Measurements from ENCODE around the gene LAMC1.

LAMC1 gene

DNA sequence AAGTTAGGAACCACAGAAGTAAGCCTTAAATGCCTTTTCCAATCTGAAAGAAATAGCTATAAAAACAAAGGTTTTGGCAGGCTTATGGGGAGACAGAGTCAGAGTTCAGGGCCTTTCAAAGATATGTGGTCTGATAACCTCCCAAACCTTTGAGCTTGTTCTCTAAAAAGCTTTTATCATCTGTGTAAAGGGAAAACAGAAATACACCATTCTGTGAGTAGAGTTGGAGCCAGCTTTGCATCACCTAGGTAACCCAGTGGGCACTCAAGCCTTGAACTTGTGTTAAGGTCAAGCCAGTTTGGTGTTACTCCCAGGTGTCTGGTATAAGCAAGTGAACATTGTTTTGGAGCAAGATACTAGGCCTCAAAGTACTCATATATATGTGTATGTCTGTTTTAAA, 50.1 kb downstream of the LAMC1 start:
- H4K91ac ChIP-seq (ENCODE audit: low read depth, low read length, poor library complexity), result no peak overlapping the region
- H2BK120ac ChIP-seq (ENCODE audit: low read depth, low read length), result no peak overlapping the region
- H3K4me1 ChIP-seq (ENCODE audit: control insufficient read depth in 2 of 2, insufficient read depth in 1 of 2, low read depth in 1 of 2, low read length in 2 of 2), result peaks cover 5 to 10% of the 10 kb centered on the region in 2 donors
- no peak overlapping the region for H3K14ac ChIP-seq (ENCODE audit: low read length)
- H2BK12ac ChIP-seq (ENCODE audit: low read length), result no peak overlapping the region
- H3K79me1 ChIP-seq (ENCODE audit: low read depth, low read length), result no peaks in the 10 kb centered on the region
- H3K9ac ChIP-seq (ENCODE audit: low read depth, low read length, poor library complexity), result no peak overlapping the region
- no peak overlapping the region for H3K4me3 ChIP-seq (ENCODE audit: low read length in 2 of 2)
- H2BK15ac ChIP-seq (ENCODE audit: low read length), result no peak overlapping the region
- no peak overlapping the region for H3K27ac ChIP-seq (replicated peaks; ENCODE audit: low read length)
- no peaks in the 10 kb centered on the region for H3K36me3 ChIP-seq (replicated peaks in 1 of 2; ENCODE audit: control insufficient read depth in 2 of 2, insufficient read depth in 2 of 2, low read length in 2 of 2)
- no peaks in the 10 kb centered on the region for H3K27me3 ChIP-seq (ENCODE audit: control insufficient read depth in 3 of 3, insufficient read depth in 3 of 3, low read depth in 1 of 3, low read length in 3 of 3)
- no peak overlapping the region for H3K4ac ChIP-seq (ENCODE audit: low read length)
- no peak overlapping the region for H2AFZ ChIP-seq (ENCODE audit: low read length)
- no peak for DNase-seq (ENCODE audit: low spot score)
- no peak overlapping the region for H3K4me2 ChIP-seq (ENCODE audit: insufficient read depth, low read length, poor library complexity, severe bottlenecking)
- no peak overlapping the region for H4K8ac ChIP-seq (ENCODE audit: low read depth, low read length)
- no peak overlapping the region for H2AK5ac ChIP-seq (ENCODE audit: low read depth, low read length)
- H3K18ac ChIP-seq (ENCODE audit: low read length), result no peak overlapping the region
- no peak overlapping the region for H2BK5ac ChIP-seq (ENCODE audit: low read length)
- peaks cover 0 to 29% of the 10 kb centered on the region in 2 donors for H3K9me3 ChIP-seq (replicated peaks in 1 of 2; ENCODE audit: control insufficient read depth in 2 of 2, insufficient read depth in 1 of 2, low read depth in 1 of 2, low read length in 2 of 2)
- no peak overlapping the region for H3K23ac ChIP-seq (ENCODE audit: low read depth, low read length, poor library complexity)

GRCh38 chr1:183074215-183074614, 51.0 kb downstream of the LAMC1 start:
- Histone ChIP-seq H4K8ac (ENCODE audit: low read depth, low read length) (no peak overlapping the region), H3K9ac (ENCODE audit: low read depth, low read length, poor library complexity) (no peak overlapping the region), H3K27ac (replicated peaks; ENCODE audit: low read length) (no peak overlapping the region), H4K91ac (ENCODE audit: low read depth, low read length, poor library complexity) (no peak overlapping the region), H2BK5ac (ENCODE audit: low read length) (no peak overlapping the region), H3K4me1 (ENCODE audit: control insufficient read depth in 2 of 2, insufficient read depth in 1 of 2, low read depth in 1 of 2, low read length in 2 of 2) (peaks cover 5 to 10% of the 10 kb centered on the region in 2 donors), H2BK12ac (ENCODE audit: low read length) (no peak overlapping the region), H3K14ac (ENCODE audit: low read length) (no peak overlapping the region), H2AK5ac (ENCODE audit: low read depth, low read length) (no peak overlapping the region), H3K23ac (ENCODE audit: low read depth, low read length, poor library complexity) (no peak overlapping the region), H2BK120ac (ENCODE audit: low read depth, low read length) (no peak overlapping the region), H3K18ac (ENCODE audit: low read length) (no peak overlapping the region), H3K79me1 (ENCODE audit: low read depth, low read length) (no peaks in the 10 kb centered on the region), H3K9me3 (replicated peaks in 1 of 2; ENCODE audit: control insufficient read depth in 2 of 2, insufficient read depth in 1 of 2, low read depth in 1 of 2, low read length in 2 of 2) (peaks cover 0 to 29% of the 10 kb centered on the region in 2 donors), H3K36me3 (replicated peaks in 1 of 2; ENCODE audit: control insufficient read depth in 2 of 2, insufficient read depth in 2 of 2, low read length in 2 of 2) (no peaks in the 10 kb centered on the region), H3K4ac (ENCODE audit: low read length) (no peak overlapping the region), H3K27me3 (ENCODE audit: control insufficient read depth in 3 of 3, insufficient read depth in 3 of 3, low read depth in 1 of 3, low read length in 3 of 3) (no peaks in the 10 kb centered on the region), H3K4me2 (ENCODE audit: insufficient read depth, low read length, poor library complexity, severe bottlenecking) (no peak overlapping the region), H3K4me3 (ENCODE audit: low read length in 2 of 2) (no peak overlapping the region), H2BK15ac (ENCODE audit: low read length) (no peak overlapping the region), H2AFZ (ENCODE audit: low read length) (no peak overlapping the region)
- DNase-seq (ENCODE audit: low spot score), result no peak
- no CpG with 5 or more reads among the region's 2 CpGs for WGBS, 2 donors (ENCODE audit: extremely low coverage in 2 of 2, insufficient read length in 2 of 2, insufficient replicate concordance in 1 of 2)

- H3K4ac ChIP-seq (ENCODE audit: low read length), result no peak overlapping the region
- H4K8ac ChIP-seq (ENCODE audit: low read depth, low read length), result no peak overlapping the region
- H2BK120ac ChIP-seq (ENCODE audit: low read depth, low read length), result no peak overlapping the region
- no peak overlapping the region for H2BK15ac ChIP-seq (ENCODE audit: low read length)
- H3K14ac ChIP-seq (ENCODE audit: low read length), result no peak overlapping the region
- H3K79me1 ChIP-seq (ENCODE audit: low read depth, low read length), result no peaks in the 10 kb centered on the region
- H2BK12ac ChIP-seq (ENCODE audit: low read length), result no peak overlapping the region
- H3K23ac ChIP-seq (ENCODE audit: low read depth, low read length, poor library complexity), result no peak overlapping the region
- no peak overlapping the region for H4K91ac ChIP-seq (ENCODE audit: low read depth, low read length, poor library complexity)
- no peaks in the 10 kb centered on the region for H3K27me3 ChIP-seq (ENCODE audit: control insufficient read depth in 3 of 3, insufficient read depth in 3 of 3, low read depth in 1 of 3, low read length in 3 of 3)
- H3K9me3 ChIP-seq (replicated peaks in 1 of 2; ENCODE audit: control insufficient read depth in 2 of 2, insufficient read depth in 1 of 2, low read depth in 1 of 2, low read length in 2 of 2), result peaks cover 0 to 26% of the 10 kb centered on the region in 2 donors
- no peak overlapping the region for H2AFZ ChIP-seq (ENCODE audit: low read length)
- no peak overlapping the region for H2BK5ac ChIP-seq (ENCODE audit: low read length)
- H3K36me3 ChIP-seq (replicated peaks in 1 of 2; ENCODE audit: control insufficient read depth in 2 of 2, insufficient read depth in 2 of 2, low read length in 2 of 2), result no peaks in the 10 kb centered on the region
- no peak overlapping the region for H3K18ac ChIP-seq (ENCODE audit: low read length)
- no peak for DNase-seq (ENCODE audit: low spot score)
- no CpG with 5 or more reads among the region's 1 CpG for WGBS, 2 donors (ENCODE audit: extremely low coverage in 2 of 2, insufficient read length in 2 of 2, insufficient replicate concordance in 1 of 2)
- peaks cover 6 to 8% of the 10 kb centered on the region in 2 donors for H3K4me1 ChIP-seq (ENCODE audit: control insufficient read depth in 2 of 2, insufficient read depth in 1 of 2, low read depth in 1 of 2, low read length in 2 of 2)
- no peak overlapping the region for H3K27ac ChIP-seq (replicated peaks; ENCODE audit: low read length)
- H2AK5ac ChIP-seq (ENCODE audit: low read depth, low read length), result no peak overlapping the region
- no peak overlapping the region for H3K9ac ChIP-seq (ENCODE audit: low read depth, low read length, poor library complexity)
- no peak overlapping the region for H3K4me2 ChIP-seq (ENCODE audit: insufficient read depth, low read length, poor library complexity, severe bottlenecking)
- H3K4me3 ChIP-seq (ENCODE audit: low read length in 2 of 2), result no peak overlapping the region
These were observed 52.6 kb downstream of the LAMC1 start for GRCh38 chr1:183075861-183076260.

- Histone ChIP-seq H2AK5ac (ENCODE audit: low read depth, low read length) (no peak overlapping the region), H3K9ac (ENCODE audit: low read depth, low read length, poor library complexity) (no peak overlapping the region), H3K18ac (ENCODE audit: low read length) (no peak overlapping the region), H2BK15ac (ENCODE audit: low read length) (no peak overlapping the region), H4K8ac (ENCODE audit: low read depth, low read length) (no peak overlapping the region), H3K4me3 (ENCODE audit: low read length in 2 of 2) (no peak overlapping the region), H2BK5ac (ENCODE audit: low read length) (no peak overlapping the region), H3K36me3 (replicated peaks in 1 of 2; ENCODE audit: control insufficient read depth in 2 of 2, insufficient read depth in 2 of 2, low read length in 2 of 2) (no peaks in the 10 kb centered on the region), H2BK12ac (ENCODE audit: low read length) (no peak overlapping the region), H3K4me1 (ENCODE audit: control insufficient read depth in 2 of 2, insufficient read depth in 1 of 2, low read depth in 1 of 2, low read length in 2 of 2) (peaks cover 0 to 2% of the 10 kb centered on the region in 2 donors), H3K27ac (replicated peaks; ENCODE audit: low read length) (no peak overlapping the region), H3K14ac (ENCODE audit: low read length) (no peak overlapping the region), H4K91ac (ENCODE audit: low read depth, low read length, poor library complexity) (no peak overlapping the region), H3K79me1 (ENCODE audit: low read depth, low read length) (no peaks in the 10 kb centered on the region), H3K9me3 (replicated peaks in 1 of 2; ENCODE audit: control insufficient read depth in 2 of 2, insufficient read depth in 1 of 2, low read depth in 1 of 2, low read length in 2 of 2) (peaks cover 0 to 22% of the 10 kb centered on the region in 2 donors), H3K4ac (ENCODE audit: low read length) (no peak overlapping the region), H2AFZ (ENCODE audit: low read length) (no peak overlapping the region), H2BK120ac (ENCODE audit: low read depth, low read length) (no peak overlapping the region), H3K4me2 (ENCODE audit: insufficient read depth, low read length, poor library complexity, severe bottlenecking) (no peak overlapping the region), H3K23ac (ENCODE audit: low read depth, low read length, poor library complexity) (no peak overlapping the region), H3K27me3 (ENCODE audit: control insufficient read depth in 3 of 3, insufficient read depth in 3 of 3, low read depth in 1 of 3, low read length in 3 of 3) (no peaks in the 10 kb centered on the region)
- no CpG with 5 or more reads among the region's 1 CpG for WGBS, 2 donors (ENCODE audit: extremely low coverage in 2 of 2, insufficient read length in 2 of 2, insufficient replicate concordance in 1 of 2)
- DNase-seq (ENCODE audit: low spot score), result no peak
These were observed 53.9 kb downstream of the LAMC1 start for GRCh38 chr1:183077097-183077496.

All from neuronal stem cell (in vitro differentiated cells).